Neural cell (in vitro differentiated cells): ENCODE measurements around the gene NDUFS3.

Source experiments
- EP300 ChIP-seq: fragments of 450-650 bp; conservative IDR thresholded peaks from 2 replicates; pipeline ENCODE4 v1.6.1; 2014; ENCODE audit warnings: antibody characterized with exemption, mild to moderate bottlenecking, moderate library complexity; ENCODE audit not compliant: poor library complexity, severe bottlenecking
- EZH2 ChIP-seq: fragments of 200-600, 300-800 bp; shearing (Covaris generic), sonication (generic); IDR thresholded peaks from 2 replicates; pipeline ENCODE4 v1.6.1; 2014; ENCODE audit warnings: antibody characterized with exemption, low read length, borderline replicate concordance, mild to moderate bottlenecking; ENCODE audit not compliant: insufficient read depth, poor library complexity, severe bottlenecking
- MXI1 ChIP-seq: fragments of 450-650 bp; conservative IDR thresholded peaks from 2 replicates; pipeline ENCODE4 v1.6.1; 2014; ENCODE audit warnings: antibody characterized with exemption, mild to moderate bottlenecking; ENCODE audit not compliant: poor library complexity, severe bottlenecking
- POLR2AphosphoS5 ChIP-seq: IDR thresholded peaks from 2 replicates; pipeline ENCODE4 v1.6.1; 2012
- RAD21 ChIP-seq: fragments of 450-650 bp; conservative IDR thresholded peaks from 2 replicates; pipeline ENCODE4 v1.6.1; 2014; ENCODE audit warnings: antibody characterized with exemption, mild to moderate bottlenecking, moderate library complexity
- SMC3 ChIP-seq: fragments of 450-650 bp; conservative IDR thresholded peaks from 2 replicates; pipeline ENCODE4 v1.6.1; 2014; ENCODE audit warnings: antibody characterized with exemption, mild to moderate bottlenecking, moderate library complexity; ENCODE audit not compliant: poor library complexity
- TAF1 ChIP-seq: IDR thresholded peaks from 2 replicates; pipeline ENCODE4 v1.6.1; 2012; ENCODE audit warnings: low read depth
- TF ChIP-seq, protein P1 (sequence below): fragments of 450-650 bp; IDR thresholded peaks from 2 replicates; pipeline ENCODE4 v1.5.1; 2014; ENCODE audit warnings: antibody characterized with exemption, mild to moderate bottlenecking, moderate library complexity; ENCODE audit not compliant: poor library complexity, severe bottlenecking
- TF ChIP-seq, protein P2 (sequence below): IDR thresholded peaks from 2 replicates; pipeline ENCODE4 v1.6.1; 2012; ENCODE audit warnings: borderline replicate concordance

DNA sequence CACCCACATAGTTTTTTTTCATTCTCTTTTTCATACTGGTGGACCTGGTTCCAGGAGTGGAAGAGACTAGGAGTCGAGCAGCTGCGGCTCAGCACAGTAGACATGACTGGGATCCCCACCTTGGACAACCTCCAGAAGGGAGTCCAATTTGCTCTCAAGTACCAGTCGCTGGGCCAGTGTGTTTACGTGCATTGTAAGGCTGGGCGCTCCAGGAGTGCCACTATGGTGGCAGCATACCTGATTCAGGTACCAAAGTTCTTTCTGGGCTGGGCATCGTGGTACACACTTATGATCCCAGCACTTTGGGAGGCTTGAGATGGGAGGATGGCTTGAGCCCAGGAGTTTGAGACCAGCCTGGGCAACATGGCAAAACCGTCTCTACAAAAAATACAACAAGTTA lies 9.2 kb upstream of the NDUFS3 start:
- TF ChIP-seq EP300: no peak
- TF ChIP-seq, protein P1, sequence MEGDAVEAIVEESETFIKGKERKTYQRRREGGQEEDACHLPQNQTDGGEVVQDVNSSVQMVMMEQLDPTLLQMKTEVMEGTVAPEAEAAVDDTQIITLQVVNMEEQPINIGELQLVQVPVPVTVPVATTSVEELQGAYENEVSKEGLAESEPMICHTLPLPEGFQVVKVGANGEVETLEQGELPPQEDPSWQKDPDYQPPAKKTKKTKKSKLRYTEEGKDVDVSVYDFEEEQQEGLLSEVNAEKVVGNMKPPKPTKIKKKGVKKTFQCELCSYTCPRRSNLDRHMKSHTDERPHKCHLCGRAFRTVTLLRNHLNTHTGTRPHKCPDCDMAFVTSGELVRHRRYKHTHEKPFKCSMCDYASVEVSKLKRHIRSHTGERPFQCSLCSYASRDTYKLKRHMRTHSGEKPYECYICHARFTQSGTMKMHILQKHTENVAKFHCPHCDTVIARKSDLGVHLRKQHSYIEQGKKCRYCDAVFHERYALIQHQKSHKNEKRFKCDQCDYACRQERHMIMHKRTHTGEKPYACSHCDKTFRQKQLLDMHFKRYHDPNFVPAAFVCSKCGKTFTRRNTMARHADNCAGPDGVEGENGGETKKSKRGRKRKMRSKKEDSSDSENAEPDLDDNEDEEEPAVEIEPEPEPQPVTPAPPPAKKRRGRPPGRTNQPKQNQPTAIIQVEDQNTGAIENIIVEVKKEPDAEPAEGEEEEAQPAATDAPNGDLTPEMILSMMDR: no peak
- no peak for TF ChIP-seq TAF1
- TF ChIP-seq, protein P2, sequence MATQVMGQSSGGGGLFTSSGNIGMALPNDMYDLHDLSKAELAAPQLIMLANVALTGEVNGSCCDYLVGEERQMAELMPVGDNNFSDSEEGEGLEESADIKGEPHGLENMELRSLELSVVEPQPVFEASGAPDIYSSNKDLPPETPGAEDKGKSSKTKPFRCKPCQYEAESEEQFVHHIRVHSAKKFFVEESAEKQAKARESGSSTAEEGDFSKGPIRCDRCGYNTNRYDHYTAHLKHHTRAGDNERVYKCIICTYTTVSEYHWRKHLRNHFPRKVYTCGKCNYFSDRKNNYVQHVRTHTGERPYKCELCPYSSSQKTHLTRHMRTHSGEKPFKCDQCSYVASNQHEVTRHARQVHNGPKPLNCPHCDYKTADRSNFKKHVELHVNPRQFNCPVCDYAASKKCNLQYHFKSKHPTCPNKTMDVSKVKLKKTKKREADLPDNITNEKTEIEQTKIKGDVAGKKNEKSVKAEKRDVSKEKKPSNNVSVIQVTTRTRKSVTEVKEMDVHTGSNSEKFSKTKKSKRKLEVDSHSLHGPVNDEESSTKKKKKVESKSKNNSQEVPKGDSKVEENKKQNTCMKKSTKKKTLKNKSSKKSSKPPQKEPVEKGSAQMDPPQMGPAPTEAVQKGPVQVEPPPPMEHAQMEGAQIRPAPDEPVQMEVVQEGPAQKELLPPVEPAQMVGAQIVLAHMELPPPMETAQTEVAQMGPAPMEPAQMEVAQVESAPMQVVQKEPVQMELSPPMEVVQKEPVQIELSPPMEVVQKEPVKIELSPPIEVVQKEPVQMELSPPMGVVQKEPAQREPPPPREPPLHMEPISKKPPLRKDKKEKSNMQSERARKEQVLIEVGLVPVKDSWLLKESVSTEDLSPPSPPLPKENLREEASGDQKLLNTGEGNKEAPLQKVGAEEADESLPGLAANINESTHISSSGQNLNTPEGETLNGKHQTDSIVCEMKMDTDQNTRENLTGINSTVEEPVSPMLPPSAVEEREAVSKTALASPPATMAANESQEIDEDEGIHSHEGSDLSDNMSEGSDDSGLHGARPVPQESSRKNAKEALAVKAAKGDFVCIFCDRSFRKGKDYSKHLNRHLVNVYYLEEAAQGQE: no peak
- no peak for TF ChIP-seq SMC3
- no peak for TF ChIP-seq EZH2
- no peak for TF ChIP-seq POLR2AphosphoS5
- TF ChIP-seq RAD21: no peak
- TF ChIP-seq MXI1: no peak
